NCI-H2196 treated with DMSO at 0.1 percent for 48 hours (cell line): ENCODE results near the gene PRSS22.
A peak's percentile ranks its signal among the peaks of the same experiment; 100 is the strongest.

Experiments
- DNase-seq: peaks from one replicate; lab custom pipeline; 2025; ENCODE audit not compliant: unreplicated experiment; lab: John Stamatoyannopoulos, UW

Gene PRSS22

GRCh38 chr16:2881783-2882649 lies 24.0 kb upstream of the PRSS22 start:
- peak; percentile 29 for DNase-seq

- DNase-seq = no peak
Measured at GRCh38 chr16:2879854-2880508, 22.0 kb upstream of the PRSS22 start.

DNA sequence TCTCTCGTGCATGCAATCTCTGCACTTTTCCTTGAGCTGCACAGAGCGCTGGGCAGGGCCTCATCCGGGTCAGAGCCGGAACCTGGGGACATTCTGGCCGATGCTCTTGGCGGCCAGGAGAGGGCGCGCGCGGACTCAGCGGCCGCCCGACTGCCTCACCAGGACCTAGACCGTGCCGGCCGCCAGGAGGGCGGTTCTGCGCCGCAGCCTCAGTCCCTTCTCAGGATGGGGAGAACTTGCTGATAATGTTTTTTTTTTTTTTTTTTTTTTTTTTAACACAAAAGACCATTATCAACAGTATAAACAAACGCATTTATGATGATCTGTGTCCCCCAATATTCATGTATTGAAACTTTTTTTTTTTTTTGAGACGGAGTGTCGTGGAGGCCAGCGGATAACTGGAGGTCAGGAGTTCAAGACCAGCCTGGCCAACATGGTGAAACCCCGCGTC lies 17.0 kb upstream of the PRSS22 start:
- DNase-seq = peak; percentile 66

DNA sequence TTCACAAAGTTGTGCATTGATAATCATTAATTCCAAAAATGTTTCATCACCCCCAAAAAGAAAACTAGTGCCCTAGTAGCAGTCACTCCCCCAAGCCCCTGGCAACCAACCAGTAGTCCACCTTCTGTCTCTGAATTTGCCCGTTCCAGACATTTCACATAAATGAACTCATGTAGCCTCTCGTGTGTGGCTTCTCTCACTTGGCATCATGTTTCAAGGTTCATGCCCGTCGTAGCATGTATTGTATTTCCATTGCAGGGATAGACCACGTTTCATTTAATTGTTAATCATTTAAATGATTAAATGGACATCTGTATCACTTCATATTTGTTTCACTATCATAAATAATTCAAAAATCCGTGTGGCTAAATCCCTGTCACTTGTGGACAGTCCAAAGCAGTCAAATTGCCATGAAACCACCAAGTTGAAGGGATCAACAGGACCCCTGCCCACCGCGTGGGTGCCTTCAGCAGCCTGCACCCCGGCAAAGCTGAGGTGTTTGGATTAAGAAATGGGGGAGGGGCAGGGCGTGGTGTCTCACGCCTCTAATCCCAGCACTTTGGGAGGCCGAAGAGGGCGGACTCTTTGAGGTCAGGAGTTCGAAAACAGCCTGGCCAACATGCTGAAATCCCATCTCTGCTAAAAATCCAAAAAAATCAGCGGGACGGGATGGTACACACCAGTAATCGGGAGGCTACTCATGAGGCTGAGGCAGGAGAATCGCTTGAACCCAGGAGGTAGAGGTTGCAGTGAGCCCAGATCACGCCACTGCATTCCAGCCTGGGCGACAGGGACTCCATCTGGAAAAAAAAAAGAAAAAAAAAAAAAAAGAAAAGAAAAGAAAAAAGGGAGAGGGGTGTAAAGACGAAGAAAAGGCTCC lies 16.3 kb upstream of the PRSS22 start:
- no peak for DNase-seq

DNA sequence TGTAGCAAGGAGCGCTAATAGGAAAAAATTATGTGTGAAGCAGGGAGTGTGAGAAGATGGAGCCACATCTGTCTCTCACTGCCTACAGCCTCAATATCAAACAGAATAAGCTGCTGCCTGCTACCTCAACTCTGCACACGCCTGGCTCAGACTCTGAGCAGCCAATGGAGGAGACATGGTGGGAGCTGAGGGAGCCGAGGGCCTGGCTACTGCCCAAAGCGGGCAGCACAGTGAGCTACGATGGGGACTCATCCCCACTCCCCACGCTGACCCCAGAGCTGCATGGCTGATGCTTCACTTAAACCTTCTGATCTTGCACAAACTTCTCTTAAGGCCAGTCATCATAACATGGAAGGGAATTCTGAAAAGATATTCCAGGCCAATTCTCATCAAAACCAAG lies 14.0 kb upstream of the PRSS22 start:
- DNase-seq = no peak

- peak; percentile 92 for DNase-seq
Measured at GRCh38 chr16:2867987-2868789, 10.2 kb upstream of the PRSS22 start.

DNA sequence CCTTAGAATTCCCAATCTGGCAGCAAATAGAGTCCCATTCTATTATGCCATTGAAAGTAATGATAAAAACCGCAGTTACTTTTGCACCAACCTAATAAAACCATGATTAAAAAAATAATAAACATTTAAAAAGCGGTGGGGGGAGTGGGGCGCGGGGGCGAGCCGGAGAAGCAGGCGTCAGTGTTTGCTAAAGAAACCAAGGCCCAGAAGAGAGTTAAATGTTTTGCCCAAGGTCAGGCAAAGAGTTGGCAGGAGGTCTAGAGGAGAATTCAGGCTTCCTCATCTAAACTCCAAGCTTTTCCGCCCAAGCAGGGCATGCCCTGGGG lies 9.7 kb upstream of the PRSS22 start:
- DNase-seq = no peak

DNA sequence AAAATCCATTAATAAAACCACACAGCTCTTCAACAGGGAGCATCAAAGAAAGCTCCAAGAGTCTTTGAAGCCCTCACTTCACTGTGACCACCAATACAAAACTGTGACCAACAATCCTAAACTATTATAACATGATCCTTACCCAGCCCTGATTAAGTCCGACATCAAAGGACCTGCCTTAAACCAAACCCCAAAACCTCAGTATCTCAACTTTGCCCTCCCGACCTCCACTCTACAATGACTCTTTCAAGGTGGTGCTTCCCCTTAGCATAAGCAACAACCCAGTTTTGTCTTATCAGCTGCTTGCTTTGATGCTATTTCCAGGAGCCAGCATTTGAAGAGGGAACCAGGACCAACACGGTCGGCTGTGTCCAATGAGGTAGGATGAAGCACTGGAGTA lies 8.5 kb upstream of the PRSS22 start:
- DNase-seq = no peak

GRCh38 chr16:2865651-2866050 lies 7.7 kb upstream of the PRSS22 start:
- DNase-seq = no peak

DNA sequence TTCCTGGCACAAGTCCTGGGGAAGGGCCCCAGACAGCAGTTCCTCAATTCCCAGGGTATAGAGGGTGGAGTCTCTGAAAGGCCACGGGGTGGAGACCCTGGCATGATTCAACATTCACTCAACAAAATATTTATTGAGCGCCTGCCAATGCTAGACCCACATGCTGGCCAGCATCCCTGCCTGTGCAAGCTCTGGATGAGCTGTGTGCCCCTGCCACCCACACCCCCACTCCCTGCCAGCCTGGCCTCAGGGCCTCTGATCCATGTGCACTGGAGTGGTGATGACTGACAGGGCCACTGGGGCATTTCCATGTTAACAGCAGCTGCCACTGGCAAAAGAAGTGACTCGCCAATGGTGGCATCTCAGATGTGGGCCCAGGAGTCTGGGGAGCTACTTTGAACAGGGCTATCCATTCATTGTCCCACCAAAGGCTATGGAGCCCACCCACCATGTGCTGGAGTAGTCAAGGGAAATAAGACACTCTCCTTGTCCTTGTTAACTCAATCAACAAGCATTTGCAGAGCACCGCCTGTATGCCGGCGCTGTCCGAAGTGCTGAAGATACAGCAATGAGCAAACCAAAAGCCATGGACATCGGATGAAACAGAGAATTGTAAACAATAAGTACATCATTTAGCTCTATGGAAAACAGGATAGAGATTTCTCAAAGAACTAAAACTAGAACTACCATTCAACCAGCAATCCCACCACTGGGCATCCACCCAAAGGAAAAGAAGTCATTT lies 3.0 kb upstream of the PRSS22 start:
- DNase-seq = no peak

GRCh38 chr16:2859686-2860265 lies 1.8 kb upstream of the PRSS22 start:
- DNase-seq = no peak

GRCh38 chr16:2858245-2859025 lies 465 bp upstream of the PRSS22 start:
- peak; percentile 41 for DNase-seq

DNA sequence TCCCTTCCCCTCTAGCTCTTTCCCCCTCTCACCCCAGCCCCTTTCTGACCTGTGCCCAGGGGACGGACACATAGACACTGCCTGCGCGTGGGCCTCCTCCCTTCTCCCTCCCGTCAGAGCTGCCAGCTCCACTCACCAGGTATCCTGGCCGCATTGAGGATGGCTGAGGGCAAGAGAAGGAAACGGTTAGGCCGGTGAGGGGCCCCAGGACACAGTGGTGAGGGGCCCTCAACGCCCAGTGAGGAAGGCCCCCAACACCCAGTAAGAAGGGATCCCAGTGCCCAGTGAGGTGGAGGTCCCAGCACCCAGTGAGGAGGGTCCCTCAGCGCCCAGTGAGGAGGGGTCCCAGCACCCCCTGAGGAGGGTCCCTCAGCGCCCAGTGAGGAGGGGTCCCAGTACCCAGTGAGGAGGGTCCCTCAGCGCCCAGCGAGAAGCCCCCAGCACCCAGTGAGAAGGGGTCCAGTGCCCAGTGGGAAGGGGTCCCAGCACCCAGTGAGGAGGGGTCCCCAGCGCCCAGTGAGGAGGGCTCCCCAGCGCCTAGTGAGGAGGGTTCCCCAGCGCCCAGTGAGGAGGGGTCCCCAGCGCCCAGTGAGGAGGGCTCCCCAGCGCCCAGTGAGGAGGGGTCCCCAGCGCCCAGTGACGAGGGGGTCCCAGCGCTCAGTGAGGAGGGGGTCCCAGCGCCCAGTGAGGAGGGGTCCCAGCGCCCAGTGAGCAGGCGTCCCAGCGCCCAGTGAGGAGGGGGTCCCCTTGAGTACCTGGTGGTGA lies 1.1 kb downstream of the PRSS22 start:
- no peak for DNase-seq

- peak; percentile 51 for DNase-seq
Measured at GRCh38 chr16:2856061-2856670, 1.8 kb downstream of the PRSS22 start.

DNA sequence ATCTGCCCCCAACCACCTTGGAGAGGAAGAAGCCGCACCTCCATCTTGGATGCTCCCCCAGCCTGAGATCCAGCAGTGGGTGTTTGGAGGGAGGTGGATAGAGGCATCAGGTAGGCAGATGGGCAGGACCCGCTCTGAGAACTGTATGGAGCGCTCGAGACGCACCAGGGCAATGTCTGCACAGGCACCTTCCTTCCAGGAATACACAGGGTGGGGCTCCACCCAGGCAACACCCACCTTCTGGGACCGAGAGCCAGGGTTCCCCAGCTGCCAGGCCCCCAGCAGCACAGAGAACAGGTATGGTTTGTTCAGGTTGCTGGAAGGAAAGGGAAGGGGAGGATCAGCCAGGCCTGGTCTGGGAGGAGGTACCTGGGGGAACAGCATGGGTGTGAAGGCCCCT lies 2.4 kb downstream of the PRSS22 start:
- DNase-seq = no peak

DNA sequence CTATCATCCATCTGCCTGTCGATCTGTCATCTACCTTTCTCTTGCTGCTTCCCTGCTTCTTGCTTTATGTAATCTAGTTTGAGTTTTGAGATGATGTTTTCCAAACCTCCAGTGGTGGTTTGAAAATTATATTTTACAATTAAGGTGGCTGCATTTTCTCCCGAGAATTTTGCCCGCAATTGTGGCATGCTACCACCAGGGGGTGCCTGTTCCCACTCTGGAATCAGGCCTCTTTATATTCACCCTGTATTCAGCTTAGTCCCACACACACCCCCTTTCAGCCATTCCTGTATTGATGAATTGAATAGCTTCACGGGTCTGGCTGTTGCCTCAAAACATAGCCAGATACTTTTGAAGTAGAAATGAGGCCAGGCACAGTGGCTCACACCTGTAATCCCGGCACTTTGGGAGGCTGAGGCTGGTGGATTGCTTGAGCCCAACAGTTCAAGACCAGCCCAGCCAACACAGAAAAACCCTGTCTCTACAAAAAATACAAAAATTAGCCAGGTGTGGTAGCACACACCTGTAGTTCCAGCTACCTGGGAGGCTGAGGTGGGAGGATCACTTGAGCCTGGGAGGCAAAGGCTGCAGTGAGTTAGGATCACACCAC lies 3.2 kb downstream of the PRSS22 start:
- no peak for DNase-seq

DNA sequence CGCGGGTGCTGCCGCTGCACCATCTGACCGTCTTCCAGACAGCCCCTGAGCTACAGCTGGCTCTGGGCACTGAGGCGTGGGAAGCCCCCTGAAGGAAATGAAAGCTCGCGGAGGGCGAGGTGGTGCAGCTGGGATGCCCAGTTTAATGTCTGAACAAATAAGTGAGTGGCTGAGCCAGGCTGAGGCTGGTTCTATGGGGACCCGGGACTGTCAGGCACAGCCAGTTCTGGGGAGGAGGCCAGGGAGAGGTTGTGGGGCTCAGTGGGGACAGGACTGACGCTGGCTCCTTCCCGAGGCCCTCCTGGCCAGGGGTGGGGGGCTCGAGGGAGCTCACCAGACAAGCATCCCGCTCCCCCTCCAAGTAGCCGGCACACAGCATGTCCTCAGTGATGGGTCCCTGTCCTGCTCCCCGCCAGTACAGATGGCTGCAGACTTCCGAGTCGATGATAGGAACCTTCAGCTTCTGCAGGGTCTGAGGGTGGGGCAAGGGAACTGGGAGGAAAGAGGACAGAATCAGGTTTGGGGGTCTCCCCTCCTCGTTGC lies 4.4 kb downstream of the PRSS22 start:
- no peak for DNase-seq
